HCT116 (cell line): Measurements from ENCODE around the gene ST6GALNAC4. TPM values are rescaled to one million over a fixed set of nuclear protein-coding genes. Genes with fewer than 3 reads are reported as not detected.

Experiments used
- ATAC-seq: fragments of 200-7000 bp; cut with Tn5 transposase; 2 replicates; pipeline ENCODE4 v1.9.1; 2020; ENCODE audit warnings: mild to moderate bottlenecking, moderate library complexity
- BruUV-seq: library from RNA; stranded (reverse); fragments of 400-500 nt; replicated peaks from 2 replicates; lab custom pipeline; 2021; lab: Mats Ljungman, UMichigan
- CTCF ChIA-PET: fragments of 300-600 bp; sonication (Branson Sonifier 250); formaldehyde crosslinking; loops from one replicate; lab custom pipeline; 2021; ENCODE audit warnings: antibody characterized with exemption; lab: Charles Lee
- POLR2A ChIA-PET: fragments of 300-600, 350-600 bp; sonication (Branson Sonifier 250); formaldehyde crosslinking; loops from one replicate; lab custom pipeline; 2021; ENCODE audit warnings: antibody characterized with exemption; lab: Charles Lee
- RAD21 ChIA-PET, 2 experiments: fragments of 300-600 bp; sonication (Branson Sonifier 250); formaldehyde crosslinking; loops; one replicate each; lab custom pipeline; 2023; ENCODE audit warnings: low total read pairs in 2 of 2; ENCODE audit not compliant: uncharacterized antibody in 2 of 2, unreplicated experiment in 2 of 2, low non-redundant PET in 1 of 2; lab: Charles Lee
- DNase-seq: peaks from one replicate; pipeline ENCODE4 v3.0.0-alpha.2; 2010; ENCODE audit warnings: low read depth, low spot score
- H2AFZ ChIP-seq: fragments of 200-600 bp; shearing (Covaris generic), sonication (generic); 2 replicates; pipeline ENCODE4 v1.6.1; 2017; ENCODE audit warnings: low read depth, mixed run types, mixed read lengths, antibody characterized with exemption, low read length; ENCODE audit not compliant: poor library complexity, severe bottlenecking
- H3K27ac ChIP-seq: 2 replicates; pipeline ENCODE4 v1.5.1; 2012; ENCODE audit warnings: low read depth, low read length
- H3K27me3 ChIP-seq: fragments of 200-600 bp; sonication (generic); 2 replicates; pipeline ENCODE4 v1.6.1; 2016; ENCODE audit warnings: mixed run types, low read length, mixed read lengths; ENCODE audit not compliant: insufficient read depth
- H3K36me3 ChIP-seq, 2 experiments: fragments of 200-500 bp in 1 of 2; fragments of 200-600 bp in 1 of 2; sonication (Bioruptor generic) in 1 of 2; sonication (generic) in 1 of 2; 2 replicates each; pipeline versions ENCODE4 v1.5.1 to v1.6.1; 2014 to 2016; ENCODE audit warnings: low read length in 2 of 2, inconsistent platforms in 1 of 2, mixed read lengths in 1 of 2, mixed run types in 1 of 2; ENCODE audit not compliant: insufficient read depth in 2 of 2, control insufficient read depth in 1 of 2
- H3K4me1 ChIP-seq, 2 experiments: fragments of 200-600 bp in 1 of 2; sonication (generic) in 1 of 2; 2 replicates each; pipeline versions ENCODE4 v1.5.1 to v1.6.1; 2012 to 2017; ENCODE audit warnings: low read length in 2 of 2, inconsistent platforms in 1 of 2, mild to moderate bottlenecking in 1 of 2, mixed read lengths in 1 of 2, mixed run types in 1 of 2, moderate library complexity in 1 of 2; ENCODE audit not compliant: insufficient read depth in 2 of 2, control insufficient read depth in 1 of 2
- H3K4me2 ChIP-seq: fragments of 200-600 bp; sonication (generic); 2 replicates; pipeline ENCODE4 v1.6.1; 2017; ENCODE audit warnings: mixed run types, low read length, mixed read lengths
- H3K4me3 ChIP-seq, 2 experiments: fragments of 200-600 bp in 1 of 2; sonication (generic) in 1 of 2; replicated peaks in 1 of 2; 2 replicates each; pipeline ENCODE4 v1.5.1; 2011 to 2016; ENCODE audit warnings: low read length in 2 of 2, control low read depth in 1 of 2, low read depth in 1 of 2, mild to moderate bottlenecking in 1 of 2, mixed read lengths in 1 of 2, mixed run types in 1 of 2
- H3K79me2 ChIP-seq: fragments of 200-600 bp; sonication (generic); 2 replicates; pipeline ENCODE4 v1.6.1; 2017; ENCODE audit warnings: mild to moderate bottlenecking, mixed run types, low read length, moderate library complexity, mixed read lengths; ENCODE audit not compliant: insufficient read depth
- H3K9ac ChIP-seq: fragments of 200-600 bp; sonication (generic); 2 replicates; pipeline ENCODE4 v1.6.1; 2016; ENCODE audit warnings: low read length, mixed read lengths
- H3K9me2 ChIP-seq: fragments of 200-600 bp; sonication (generic), shearing (Covaris generic); 2 replicates; pipeline ENCODE4 v1.6.1; 2017; ENCODE audit warnings: mixed run types, mild to moderate bottlenecking, moderate library complexity; ENCODE audit not compliant: insufficient read depth
- H3K9me3 ChIP-seq, 2 experiments: fragments of 200-500 bp in 1 of 2; fragments of 200-600 bp in 1 of 2; sonication (Bioruptor generic) in 1 of 2; sonication (generic) in 1 of 2; 2 replicates each; pipeline ENCODE4 v1.6.1; 2014 to 2017; ENCODE audit warnings: low read length in 2 of 2, mixed read lengths in 2 of 2, inconsistent platforms in 1 of 2, low read depth in 1 of 2, mild to moderate bottlenecking in 1 of 2, mixed run types in 1 of 2, moderate library complexity in 1 of 2; ENCODE audit not compliant: control insufficient read depth in 1 of 2, insufficient read depth in 1 of 2
- H4K20me1 ChIP-seq: fragments of 200-600 bp; sonication (generic), shearing (Covaris generic); 2 replicates; pipeline ENCODE4 v1.6.1; 2017; ENCODE audit warnings: mixed run types, mild to moderate bottlenecking, moderate library complexity; ENCODE audit not compliant: insufficient read depth
- ELF1 ChIP-seq: IDR thresholded peaks from 2 replicates; pipeline ENCODE4 v1.6.1; 2012; ENCODE audit warnings: low read depth, borderline replicate concordance
- intact Hi-C: fragments of 100-400 bp; cut with micrococcal nuclease; formaldehyde crosslinking; loops from 2 replicates; pipeline ENCODE4 v1.10.0; 2022
- total RNA-seq: library from RNA; stranded (reverse); gene quantifications from one replicate; pipeline ENCODE4 v1.2.1, GENCODE V29; 2021; ENCODE audit not compliant: unreplicated experiment
- TF ChIP-seq, protein P1 (sequence below), 3 experiments: fragments of 200-600 bp in 1 of 3; sonication (generic) in 1 of 3; IDR thresholded peaks in 2 of 3; conservative IDR thresholded peaks in 1 of 3; 2 replicates each; pipeline ENCODE4 v1.5.1; 2012 to 2017; ENCODE audit warnings: low read depth in 2 of 3, low read length in 2 of 3, antibody characterized with exemption in 1 of 3, borderline replicate concordance in 1 of 3, control low read depth in 1 of 3, mild to moderate bottlenecking in 1 of 3, mixed read lengths in 1 of 3, mixed run types in 1 of 3, moderate library complexity in 1 of 3; ENCODE audit not compliant: insufficient read depth in 1 of 3
- TF ChIP-seq, protein P2 (sequence below): IDR thresholded peaks from 2 replicates; pipeline ENCODE4 v1.6.1; 2012

The ST6GALNAC4 gene
- total RNA-seq, 1 experiment from 2014 or later: 49.4 TPM

DNA sequence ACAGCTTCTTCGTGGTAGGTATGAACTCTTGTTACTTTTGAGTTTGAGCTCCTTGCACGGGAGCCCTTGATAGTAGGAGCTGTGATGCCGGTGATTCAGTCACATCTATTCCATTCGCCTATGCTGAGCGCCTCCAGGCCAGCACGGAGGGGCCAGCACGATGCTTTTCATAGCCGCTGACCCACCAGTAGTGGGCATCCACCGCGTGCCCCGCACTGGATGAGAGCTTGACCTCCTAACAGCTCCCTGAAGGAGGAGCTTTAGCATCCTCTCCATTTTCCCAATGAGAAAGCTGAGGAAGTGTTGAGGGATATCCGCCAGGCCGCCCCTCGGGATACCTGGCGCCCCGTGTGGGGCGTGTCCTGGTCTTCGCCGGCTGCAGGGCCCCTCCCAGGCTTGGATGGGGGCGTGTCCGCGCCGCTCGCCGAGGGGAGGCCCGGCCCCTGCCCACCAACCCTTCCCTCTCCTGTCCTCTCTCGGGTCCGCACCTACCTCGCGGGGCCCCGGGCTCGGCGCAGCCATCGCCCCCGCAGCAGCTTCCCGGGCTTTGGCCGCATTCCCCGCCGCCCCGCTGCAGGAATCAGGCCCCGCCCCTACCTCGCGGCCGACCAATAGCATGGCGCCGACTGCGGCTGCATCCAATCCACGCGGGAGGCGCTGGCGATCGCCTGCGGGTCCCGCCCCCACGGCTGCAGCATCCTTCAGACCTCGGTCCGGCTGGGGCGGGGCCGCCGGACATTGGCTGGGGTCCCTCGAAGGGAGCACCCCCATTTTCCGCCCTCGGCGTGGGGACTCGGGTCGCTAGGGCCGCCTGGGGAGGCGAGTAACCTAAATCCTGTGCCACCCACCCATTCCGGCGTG lies 13.6 kb upstream of the ST6GALNAC4 start, which contains the start of gene PIP5KL1:
Gene PIP5KL1, minus strand, starts transcription at position 547 of the 861 bp plus-strand sequence. Its CDS starts 25 bp downstream, at position 522.
- TF ChIP-seq, protein P1, sequence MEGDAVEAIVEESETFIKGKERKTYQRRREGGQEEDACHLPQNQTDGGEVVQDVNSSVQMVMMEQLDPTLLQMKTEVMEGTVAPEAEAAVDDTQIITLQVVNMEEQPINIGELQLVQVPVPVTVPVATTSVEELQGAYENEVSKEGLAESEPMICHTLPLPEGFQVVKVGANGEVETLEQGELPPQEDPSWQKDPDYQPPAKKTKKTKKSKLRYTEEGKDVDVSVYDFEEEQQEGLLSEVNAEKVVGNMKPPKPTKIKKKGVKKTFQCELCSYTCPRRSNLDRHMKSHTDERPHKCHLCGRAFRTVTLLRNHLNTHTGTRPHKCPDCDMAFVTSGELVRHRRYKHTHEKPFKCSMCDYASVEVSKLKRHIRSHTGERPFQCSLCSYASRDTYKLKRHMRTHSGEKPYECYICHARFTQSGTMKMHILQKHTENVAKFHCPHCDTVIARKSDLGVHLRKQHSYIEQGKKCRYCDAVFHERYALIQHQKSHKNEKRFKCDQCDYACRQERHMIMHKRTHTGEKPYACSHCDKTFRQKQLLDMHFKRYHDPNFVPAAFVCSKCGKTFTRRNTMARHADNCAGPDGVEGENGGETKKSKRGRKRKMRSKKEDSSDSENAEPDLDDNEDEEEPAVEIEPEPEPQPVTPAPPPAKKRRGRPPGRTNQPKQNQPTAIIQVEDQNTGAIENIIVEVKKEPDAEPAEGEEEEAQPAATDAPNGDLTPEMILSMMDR (IDR thresholded peaks at IDR 0.05 in 2 of 3, conservative IDR thresholded peaks at IDR 0.05 in 1 of 3; ENCODE audit: borderline replicate concordance in 1 of 3, insufficient read depth in 1 of 3, low read depth in 2 of 3, low read length in 2 of 3): peak in 1 of 3 experiments; percentile 8; a peak in 1 of 6 replicates
- no peak for TF ChIP-seq ELF1
- TF ChIP-seq, protein P2, sequence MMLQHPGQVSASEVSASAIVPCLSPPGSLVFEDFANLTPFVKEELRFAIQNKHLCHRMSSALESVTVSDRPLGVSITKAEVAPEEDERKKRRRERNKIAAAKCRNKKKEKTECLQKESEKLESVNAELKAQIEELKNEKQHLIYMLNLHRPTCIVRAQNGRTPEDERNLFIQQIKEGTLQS: no peak
- Histone ChIP-seq H3K4me3 (peak within 1 kb of the TSS; percentile 29 to 55), H4K20me1 (no peaks in the 10 kb centered on the region), H3K4me1 (peaks cover 52 to 89% of the 10 kb centered on the region in 2 experiments), H3K27me3 (no peaks in the 10 kb centered on the region), H3K4me2 (peak within 1 kb of the TSS; percentile 83), H3K9ac (peak within 1 kb of the TSS; percentile 66), H2AFZ (no peak within 1 kb of the TSS), H3K36me3 (no peaks in the 10 kb centered on the region; a peak in 1 of 4 replicates), H3K9me3 (no peaks in the 10 kb centered on the region), H3K9me2 (no peaks in the 10 kb centered on the region), H3K79me2 (peaks cover 16% of the 10 kb centered on the region), H3K27ac (peak within 1 kb of the TSS; percentile 84)
- DNase-seq (peak; percentile 52), ATAC-seq (peak; percentile 68)
- RAD21 ChIA-PET: no interaction called here
- intact Hi-C loops: no loop called here
- CTCF ChIA-PET: interaction anchor here (0.9 to 2.6 kb wide), 3 partner anchors 13 to 196 kb away, joined by 3 to 14 read pairs (median 3); partner anchors contain the start of gene TOR2A
- POLR2A ChIA-PET: interaction anchor here (1.1 kb wide), 1 partner anchor 11 kb away, joined by 3 read pairs; no protein-coding TSS in a partner anchor
- BruUV-seq: no TSS peak
